ENCODE measurements around the gene MAPK11.

- TF ChIP-seq EZH2 (IDR thresholded peaks at IDR 0.05; ENCODE audit: low read length, unreplicated experiment) (no peak), CTCF (conservative IDR thresholded peaks at IDR 0.05; ENCODE audit: low read depth, low read length) (no peak), EZH2phosphoT487 (IDR thresholded peaks at IDR 0.05; ENCODE audit: borderline replicate concordance, low read length) (no peak)
Measured at GRCh38 chr22:50217543-50218152, 52.5 kb downstream of the MAPK11 start.
